Tibial nerve (tissue), 3 donors: Measurements from ENCODE around the gene TMEM238L.

ENCODE experiments used
- CTCF ChIP-seq, 5 experiments: fragments of 200-600 bp in 3 of 5; fragments of 450-650 bp in 2 of 5; sonication (generic) in 3 of 5; IDR thresholded peaks; one replicate each; pipeline ENCODE4 v1.5.1; 2016 to 2019; ENCODE audit warnings: antibody characterized with exemption in 5 of 5, mild to moderate bottlenecking in 3 of 5, moderate library complexity in 2 of 5
- POLR2A ChIP-seq, 2 donors: fragments of 450-650 bp; IDR thresholded peaks; one replicate each; pipeline ENCODE4 v1.6.1; 2017; ENCODE audit warnings: antibody characterized with exemption in 2 of 2, mild to moderate bottlenecking in 2 of 2, moderate library complexity in 2 of 2

DNA sequence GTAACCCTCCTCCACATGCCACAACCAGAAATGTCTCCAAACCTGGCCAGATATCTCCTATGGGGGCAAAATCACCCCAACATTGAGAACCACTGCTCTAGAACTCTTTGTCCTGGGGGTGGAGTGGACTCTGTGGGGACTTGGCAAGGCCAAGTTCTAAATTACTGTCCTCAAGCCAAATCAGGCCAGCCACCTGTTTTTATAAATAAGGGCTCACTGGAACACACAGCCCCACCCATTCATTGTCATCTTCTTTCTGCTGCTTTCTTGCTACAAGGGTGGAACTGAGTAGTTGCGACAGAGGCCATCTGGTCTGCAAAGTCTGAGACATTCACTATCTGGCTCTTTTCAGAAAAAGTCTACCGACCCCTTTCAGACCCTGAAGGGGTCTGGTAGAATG lies 47.3 kb downstream of the TMEM238L start:
- TF ChIP-seq CTCF (IDR thresholded peaks at IDR 0.05) (no peak), POLR2A (IDR thresholded peaks at IDR 0.05) (no peak)
